ENCODE results near the gene PTAFR.

PTAFR gene

DNA sequence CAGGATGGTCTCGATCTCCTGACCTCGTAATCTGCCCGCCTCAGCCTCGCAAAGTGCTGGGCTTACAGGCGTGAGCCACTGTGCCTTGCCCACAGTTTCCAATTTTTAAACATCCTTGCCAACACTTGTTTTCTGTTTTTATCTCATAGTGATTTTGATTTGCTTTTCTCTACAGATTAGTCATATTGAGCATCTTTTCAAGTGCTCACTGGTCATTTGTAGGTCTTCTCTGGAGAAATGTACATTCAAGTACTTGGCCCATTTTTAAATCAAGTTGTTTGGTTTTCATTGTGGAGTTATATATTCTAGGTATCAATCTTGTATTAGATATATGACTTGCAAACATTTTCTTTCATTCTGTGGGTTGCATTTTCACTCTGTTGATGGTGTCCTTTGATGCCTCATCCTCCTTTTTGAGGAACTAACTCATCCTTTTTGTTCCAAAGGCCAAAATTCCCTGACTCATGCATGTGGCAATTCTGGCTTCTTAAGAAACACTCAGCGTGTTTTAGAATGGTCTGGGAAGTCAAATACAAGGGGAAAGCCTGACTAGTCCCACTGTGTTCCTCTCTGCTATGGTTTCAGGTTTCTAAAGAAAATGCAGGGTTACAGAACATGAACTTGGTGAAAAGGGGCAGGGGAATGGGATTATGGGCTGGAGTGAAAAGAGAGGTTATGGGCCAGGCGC is 37.3 kb downstream of the PTAFR start:
- TF ChIP-seq, protein P1, sequence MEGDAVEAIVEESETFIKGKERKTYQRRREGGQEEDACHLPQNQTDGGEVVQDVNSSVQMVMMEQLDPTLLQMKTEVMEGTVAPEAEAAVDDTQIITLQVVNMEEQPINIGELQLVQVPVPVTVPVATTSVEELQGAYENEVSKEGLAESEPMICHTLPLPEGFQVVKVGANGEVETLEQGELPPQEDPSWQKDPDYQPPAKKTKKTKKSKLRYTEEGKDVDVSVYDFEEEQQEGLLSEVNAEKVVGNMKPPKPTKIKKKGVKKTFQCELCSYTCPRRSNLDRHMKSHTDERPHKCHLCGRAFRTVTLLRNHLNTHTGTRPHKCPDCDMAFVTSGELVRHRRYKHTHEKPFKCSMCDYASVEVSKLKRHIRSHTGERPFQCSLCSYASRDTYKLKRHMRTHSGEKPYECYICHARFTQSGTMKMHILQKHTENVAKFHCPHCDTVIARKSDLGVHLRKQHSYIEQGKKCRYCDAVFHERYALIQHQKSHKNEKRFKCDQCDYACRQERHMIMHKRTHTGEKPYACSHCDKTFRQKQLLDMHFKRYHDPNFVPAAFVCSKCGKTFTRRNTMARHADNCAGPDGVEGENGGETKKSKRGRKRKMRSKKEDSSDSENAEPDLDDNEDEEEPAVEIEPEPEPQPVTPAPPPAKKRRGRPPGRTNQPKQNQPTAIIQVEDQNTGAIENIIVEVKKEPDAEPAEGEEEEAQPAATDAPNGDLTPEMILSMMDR (conservative IDR thresholded peaks at IDR 0.05; ENCODE audit: low read depth, low read length) = no peak
- Histone ChIP-seq H4K20me1 (ENCODE audit: insufficient read depth) (no peaks in the 10 kb centered on the region), H3K4me3 (IDR thresholded peaks at IDR 0.05; ENCODE audit: insufficient read depth, low read depth, low read length) (no peak overlapping the region), H3K9ac (no peak overlapping the region), H3K79me2 (ENCODE audit: insufficient read depth, low read depth) (no peaks in the 10 kb centered on the region), H3K27me3 (ENCODE audit: insufficient read depth, low read depth) (no peaks in the 10 kb centered on the region), H3K4me1 (ENCODE audit: low read depth, poor library complexity, severe bottlenecking) (no peaks in the 10 kb centered on the region), H3K27ac (no peak overlapping the region), H2AFZ (ENCODE audit: low read depth) (no peak overlapping the region), H3K36me3 (ENCODE audit: insufficient read depth) (no peaks in the 10 kb centered on the region), H3K4me2 (no peak overlapping the region)

DNA sequence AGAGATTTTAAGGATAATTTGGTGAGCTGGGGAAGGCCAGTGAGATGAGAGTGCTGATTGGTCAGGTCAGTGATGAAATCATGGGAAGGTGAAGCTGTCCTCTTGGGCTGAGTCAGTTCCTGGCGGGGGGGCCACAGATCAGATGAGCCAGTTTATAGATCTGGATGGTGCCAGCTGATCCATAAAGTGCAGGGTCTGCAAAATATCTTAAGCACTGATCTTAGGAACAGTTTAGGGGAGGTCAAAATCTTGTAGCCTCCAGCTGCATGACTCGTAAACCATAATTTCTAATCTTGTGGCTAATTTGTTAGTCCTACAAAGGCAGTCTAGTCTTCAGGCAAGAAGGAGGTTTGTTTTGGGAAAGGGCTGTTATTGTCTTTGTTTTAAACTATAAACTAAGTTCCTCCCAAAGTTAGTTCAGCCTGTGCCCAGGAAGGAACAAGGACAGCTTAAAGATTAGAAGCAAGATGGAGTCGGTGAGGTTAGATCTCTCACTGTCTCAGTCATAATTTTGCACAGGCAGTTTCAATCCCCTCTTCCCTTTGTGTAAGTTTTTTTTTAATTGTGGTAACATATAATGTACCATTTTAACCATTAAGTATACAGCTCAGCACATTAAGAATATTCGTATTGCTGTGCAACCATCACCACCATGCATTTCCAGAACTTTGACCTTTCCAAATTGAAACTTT is 39.4 kb downstream of the PTAFR start:
- Histone ChIP-seq H3K4me1 (ENCODE audit: low read depth, poor library complexity, severe bottlenecking) (peaks cover 8% of the 10 kb centered on the region), H2AFZ (ENCODE audit: low read depth) (no peak overlapping the region), H4K20me1 (ENCODE audit: insufficient read depth) (no peaks in the 10 kb centered on the region), H3K36me3 (ENCODE audit: insufficient read depth) (no peaks in the 10 kb centered on the region), H3K79me2 (ENCODE audit: insufficient read depth, low read depth) (no peaks in the 10 kb centered on the region), H3K27ac (no peak overlapping the region), H3K9ac (no peak overlapping the region), H3K4me3 (IDR thresholded peaks at IDR 0.05; ENCODE audit: insufficient read depth, low read depth, low read length) (no peak overlapping the region), H3K27me3 (ENCODE audit: insufficient read depth, low read depth) (no peaks in the 10 kb centered on the region), H3K4me2 (no peak overlapping the region)
- TF ChIP-seq, protein P1 (conservative IDR thresholded peaks at IDR 0.05; ENCODE audit: low read depth, low read length) = no peak

DNA sequence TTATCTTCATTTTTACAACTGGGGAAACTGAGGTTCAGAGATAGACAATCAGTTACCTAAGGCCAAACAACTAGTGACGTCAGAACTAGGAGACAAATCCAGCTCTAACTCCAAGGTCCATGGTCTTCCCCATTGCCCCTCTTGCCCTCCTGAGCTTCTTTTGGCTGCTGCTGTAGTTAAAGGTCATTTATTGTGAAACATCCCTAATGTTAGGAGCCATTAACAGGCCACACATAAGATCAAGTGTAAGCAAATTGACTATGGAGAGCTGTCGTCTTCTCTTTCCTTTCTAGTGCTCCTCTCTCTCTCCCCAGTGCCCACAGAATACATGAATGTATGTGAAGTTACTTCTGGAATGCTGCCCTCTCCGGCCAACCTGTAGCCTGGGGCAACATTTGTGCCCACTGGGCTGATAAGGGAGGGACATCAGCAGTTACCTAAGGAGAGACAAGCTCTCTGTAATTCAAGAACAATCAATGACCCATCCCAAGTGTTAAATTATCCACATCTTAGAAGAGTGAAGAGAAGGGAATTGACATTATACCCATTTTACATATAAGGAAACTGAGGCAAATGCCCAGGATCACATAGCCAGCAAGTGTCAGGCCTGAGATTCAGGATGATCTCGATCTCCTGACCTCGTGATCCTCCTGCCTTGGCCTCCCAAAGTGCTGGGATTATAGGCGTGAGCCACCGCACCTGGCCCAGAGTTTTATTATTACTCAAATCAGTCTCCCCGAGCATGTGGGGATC is 40.1 kb downstream of the PTAFR start:
- no peak overlapping the region for H3K4me2 ChIP-seq
- no peak overlapping the region for H3K9ac ChIP-seq
- no peaks in the 10 kb centered on the region for H3K79me2 ChIP-seq (ENCODE audit: insufficient read depth, low read depth)
- H3K27me3 ChIP-seq (ENCODE audit: insufficient read depth, low read depth) = no peaks in the 10 kb centered on the region
- no peaks in the 10 kb centered on the region for H3K36me3 ChIP-seq (ENCODE audit: insufficient read depth)
- H2AFZ ChIP-seq (ENCODE audit: low read depth) = no peak overlapping the region
- no peaks in the 10 kb centered on the region for H4K20me1 ChIP-seq (ENCODE audit: insufficient read depth)
- TF ChIP-seq, protein P1 (conservative IDR thresholded peaks at IDR 0.05; ENCODE audit: low read depth, low read length) = no peak
- no peak overlapping the region for H3K4me3 ChIP-seq (IDR thresholded peaks at IDR 0.05; ENCODE audit: insufficient read depth, low read depth, low read length)
- no peak overlapping the region for H3K27ac ChIP-seq
- peaks cover 9% of the 10 kb centered on the region for H3K4me1 ChIP-seq (ENCODE audit: low read depth, poor library complexity, severe bottlenecking)

DNA sequence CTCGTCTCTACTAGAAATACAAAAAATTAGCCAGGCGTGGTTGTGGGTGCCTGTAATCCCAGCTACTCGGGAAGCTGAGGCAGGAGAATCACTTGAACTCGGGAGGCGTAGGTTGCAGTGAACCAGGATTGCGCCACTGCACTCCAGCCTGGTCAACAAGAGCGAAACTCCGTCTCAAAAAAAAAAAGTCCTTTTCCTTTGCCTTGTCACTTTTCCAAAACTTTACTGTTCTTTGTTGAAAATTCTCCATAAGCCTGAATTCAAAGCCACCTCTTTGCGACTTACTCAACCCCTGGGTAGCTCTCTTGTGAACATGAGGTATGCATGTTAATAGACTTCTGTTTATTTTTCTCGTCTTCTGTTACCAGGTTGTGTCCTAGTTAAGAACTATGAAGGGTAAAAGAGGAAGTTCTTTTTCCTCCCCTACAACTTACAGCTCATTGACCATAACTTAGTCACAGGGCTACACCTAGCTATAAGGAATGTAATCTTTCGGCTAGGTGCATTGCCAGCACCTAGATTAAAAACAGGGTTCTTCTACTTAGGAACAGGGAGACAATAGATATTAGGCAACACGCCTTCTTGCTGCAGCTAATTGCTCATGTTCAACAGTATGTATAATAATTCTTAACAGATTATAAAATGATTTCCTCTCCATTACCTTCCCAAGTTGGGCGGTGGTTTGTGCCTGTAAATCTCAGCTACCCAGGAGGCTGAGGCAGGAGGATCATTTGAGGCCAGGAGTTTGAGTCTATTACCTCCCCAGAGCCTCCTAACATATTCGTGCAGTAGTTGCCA is 40.9 kb downstream of the PTAFR start:
- Histone ChIP-seq H3K4me1 (ENCODE audit: low read depth, poor library complexity, severe bottlenecking) (peaks cover 9% of the 10 kb centered on the region), H3K27ac (no peak overlapping the region), H3K9ac (no peak overlapping the region), H3K27me3 (ENCODE audit: insufficient read depth, low read depth) (no peaks in the 10 kb centered on the region), H2AFZ (ENCODE audit: low read depth) (no peak overlapping the region), H3K4me3 (IDR thresholded peaks at IDR 0.05; ENCODE audit: insufficient read depth, low read depth, low read length) (no peak overlapping the region), H3K4me2 (no peak overlapping the region), H3K79me2 (ENCODE audit: insufficient read depth, low read depth) (no peaks in the 10 kb centered on the region), H3K36me3 (ENCODE audit: insufficient read depth) (no peaks in the 10 kb centered on the region), H4K20me1 (ENCODE audit: insufficient read depth) (no peaks in the 10 kb centered on the region)
- TF ChIP-seq, protein P1 (conservative IDR thresholded peaks at IDR 0.05; ENCODE audit: low read depth, low read length) = no peak
